Loucy (cell line): ENCODE results near the gene IL1R1.

Source experiments
- H2AFZ ChIP-seq: fragments of 200-600 bp; sonication (generic); 2 replicates; pipeline ENCODE4 v1.6.0; 2016; ENCODE audit warnings: antibody characterized with exemption, mild to moderate bottlenecking, low read length, moderate library complexity
- H3F3A ChIP-seq: fragments of 200-600 bp; 2 replicates; pipeline ENCODE4 v1.6.0; 2016; ENCODE audit warnings: antibody characterized with exemption, low read depth, mild to moderate bottlenecking
- H3K27me3 ChIP-seq: fragments of 200-600 bp; sonication (generic); 2 replicates; pipeline ENCODE4 v1.6.1; 2014; ENCODE audit warnings: low read length, mild to moderate bottlenecking; ENCODE audit not compliant: insufficient read depth, poor library complexity, severe bottlenecking
- H3K36me3 ChIP-seq: fragments of 200-600 bp; sonication (generic); 2 replicates; pipeline ENCODE4 v1.6.1; 2016; ENCODE audit warnings: low read length; ENCODE audit not compliant: insufficient read depth
- H3K4me1 ChIP-seq: fragments of 200-600 bp; sonication (generic); 2 replicates; pipeline ENCODE4 v1.5.1; 2014; ENCODE audit warnings: low read length, mild to moderate bottlenecking; ENCODE audit not compliant: insufficient read depth, poor library complexity, severe bottlenecking
- H3K4me2 ChIP-seq: fragments of 200-600 bp; sonication (generic); 2 replicates; pipeline ENCODE4 v1.6.0; 2014; ENCODE audit warnings: antibody characterized with exemption, low read length, low read depth, mild to moderate bottlenecking; ENCODE audit not compliant: poor library complexity, severe bottlenecking
- H3K4me3 ChIP-seq: fragments of 200-600 bp; sonication (generic); 2 replicates; pipeline ENCODE4 v1.5.1; 2014; ENCODE audit warnings: low read length, mild to moderate bottlenecking, mixed read lengths; ENCODE audit not compliant: poor library complexity, severe bottlenecking
- H3K79me2 ChIP-seq: fragments of 200-600 bp; sonication (generic); 2 replicates; pipeline ENCODE4 v1.6.1; 2014; ENCODE audit warnings: low read length; ENCODE audit not compliant: insufficient read depth
- H3K9ac ChIP-seq: fragments of 200-600 bp; sonication (generic); 2 replicates; pipeline ENCODE4 v1.6.0; 2014; ENCODE audit warnings: mild to moderate bottlenecking, low read depth, low read length, moderate library complexity; ENCODE audit not compliant: poor library complexity, severe bottlenecking
- H3K9me2 ChIP-seq: fragments of 200-600 bp; sonication (generic); replicated peaks from 2 replicates; pipeline ENCODE4 v1.6.1; 2016; ENCODE audit warnings: low read depth, low read length, mixed read lengths
- H3K9me3 ChIP-seq: fragments of 200-600 bp; sonication (generic); 2 replicates; pipeline ENCODE4 v1.6.1; 2014; ENCODE audit warnings: mild to moderate bottlenecking, antibody characterized with exemption, low read length, low read depth; ENCODE audit not compliant: insufficient read depth
- H4K20me1 ChIP-seq: fragments of 200-600 bp; sonication (generic); 2 replicates; pipeline ENCODE4 v1.6.0; 2014; ENCODE audit warnings: antibody characterized with exemption, low read length, mild to moderate bottlenecking; ENCODE audit not compliant: insufficient read depth, poor library complexity, severe bottlenecking
- EZH2phosphoT487 ChIP-seq: fragments of 200-600 bp; IDR thresholded peaks from 2 replicates; pipeline ENCODE4 v1.6.1; 2018; ENCODE audit warnings: antibody characterized with exemption, mild to moderate bottlenecking, moderate library complexity, borderline replicate concordance
- TF ChIP-seq, protein P1 (sequence below): fragments of 200-600 bp; sonication (generic); conservative IDR thresholded peaks from 2 replicates; pipeline ENCODE4 v1.5.1; 2014; ENCODE audit warnings: mild to moderate bottlenecking, antibody characterized with exemption, low read length

Gene IL1R1

DNA sequence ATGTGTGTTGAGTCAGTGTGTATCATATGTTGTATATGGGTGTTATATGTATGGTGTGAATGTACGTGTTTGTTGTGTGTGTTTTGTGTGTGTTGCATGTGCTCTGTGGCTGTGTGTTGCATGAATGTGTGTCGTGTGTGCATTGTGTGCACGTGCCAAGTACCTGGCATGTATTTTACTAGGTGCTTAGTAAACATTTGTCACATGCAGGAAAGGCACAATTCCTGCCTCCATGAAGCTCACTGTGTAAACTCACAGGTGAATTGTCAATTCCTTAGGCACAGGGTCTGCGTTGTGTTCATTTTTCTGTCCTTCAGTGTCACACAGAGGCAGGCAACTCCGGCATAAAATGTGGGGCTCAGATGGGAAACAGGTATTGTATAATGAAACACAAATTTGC lies 22.3 kb upstream of the IL1R1 start:
- Histone ChIP-seq H3K36me3 (no peaks in the 10 kb centered on the region), H2AFZ (no peak overlapping the region), H3K9me2 (no peaks in the 10 kb centered on the region)

DNA sequence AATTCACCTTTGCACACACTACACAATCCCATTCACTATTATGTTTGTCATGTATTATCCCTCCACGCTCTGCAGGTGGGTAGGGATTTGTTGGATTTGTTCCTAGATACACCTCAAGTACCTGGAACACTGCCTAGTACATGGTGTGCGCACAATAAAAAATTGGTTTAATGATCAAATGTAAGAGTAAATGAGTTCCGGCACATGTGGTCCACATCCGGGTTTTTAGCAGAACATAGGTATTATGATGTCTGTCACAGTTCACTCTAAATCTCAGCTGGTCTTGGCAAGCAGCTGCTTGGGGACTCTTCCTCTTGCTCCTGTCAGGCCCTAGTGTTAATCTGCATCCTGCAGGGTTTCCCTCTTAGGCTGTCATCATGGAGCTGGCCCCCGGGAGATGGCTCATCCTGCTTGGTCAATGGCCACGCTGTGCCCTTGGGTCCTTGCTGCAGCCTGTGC lies 21.8 kb upstream of the IL1R1 start:
- H3K27me3 ChIP-seq: no peaks in the 10 kb centered on the region
- no peaks in the 10 kb centered on the region for H3K79me2 ChIP-seq
- H3K36me3 ChIP-seq: no peaks in the 10 kb centered on the region
- TF ChIP-seq, protein P1, sequence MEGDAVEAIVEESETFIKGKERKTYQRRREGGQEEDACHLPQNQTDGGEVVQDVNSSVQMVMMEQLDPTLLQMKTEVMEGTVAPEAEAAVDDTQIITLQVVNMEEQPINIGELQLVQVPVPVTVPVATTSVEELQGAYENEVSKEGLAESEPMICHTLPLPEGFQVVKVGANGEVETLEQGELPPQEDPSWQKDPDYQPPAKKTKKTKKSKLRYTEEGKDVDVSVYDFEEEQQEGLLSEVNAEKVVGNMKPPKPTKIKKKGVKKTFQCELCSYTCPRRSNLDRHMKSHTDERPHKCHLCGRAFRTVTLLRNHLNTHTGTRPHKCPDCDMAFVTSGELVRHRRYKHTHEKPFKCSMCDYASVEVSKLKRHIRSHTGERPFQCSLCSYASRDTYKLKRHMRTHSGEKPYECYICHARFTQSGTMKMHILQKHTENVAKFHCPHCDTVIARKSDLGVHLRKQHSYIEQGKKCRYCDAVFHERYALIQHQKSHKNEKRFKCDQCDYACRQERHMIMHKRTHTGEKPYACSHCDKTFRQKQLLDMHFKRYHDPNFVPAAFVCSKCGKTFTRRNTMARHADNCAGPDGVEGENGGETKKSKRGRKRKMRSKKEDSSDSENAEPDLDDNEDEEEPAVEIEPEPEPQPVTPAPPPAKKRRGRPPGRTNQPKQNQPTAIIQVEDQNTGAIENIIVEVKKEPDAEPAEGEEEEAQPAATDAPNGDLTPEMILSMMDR: no peak
- no peak for TF ChIP-seq EZH2phosphoT487
- no peaks in the 10 kb centered on the region for H4K20me1 ChIP-seq
- H3K9me3 ChIP-seq: no peaks in the 10 kb centered on the region
- no peak overlapping the region for H3K4me2 ChIP-seq
- H3K4me1 ChIP-seq: no peaks in the 10 kb centered on the region
- no peak overlapping the region for H3K9ac ChIP-seq
- H3F3A ChIP-seq: no peaks in the 10 kb centered on the region
- H3K4me3 ChIP-seq: no peak overlapping the region
- no peaks in the 10 kb centered on the region for H3K9me2 ChIP-seq
- H2AFZ ChIP-seq: no peak overlapping the region

More for the DNA sequence above, 22.3 kb upstream of the IL1R1 start:
- no peaks in the 10 kb centered on the region for H3K4me1 ChIP-seq
- TF ChIP-seq EZH2phosphoT487: no peak
- TF ChIP-seq, protein P1: no peak
- no peaks in the 10 kb centered on the region for H3K27me3 ChIP-seq
- H3F3A ChIP-seq: no peaks in the 10 kb centered on the region
- no peak overlapping the region for H3K4me2 ChIP-seq
- H4K20me1 ChIP-seq: no peaks in the 10 kb centered on the region
- H3K9me3 ChIP-seq: no peaks in the 10 kb centered on the region
- H3K79me2 ChIP-seq: no peaks in the 10 kb centered on the region
- H3K9ac ChIP-seq: no peak overlapping the region
- no peak overlapping the region for H3K4me3 ChIP-seq

DNA sequence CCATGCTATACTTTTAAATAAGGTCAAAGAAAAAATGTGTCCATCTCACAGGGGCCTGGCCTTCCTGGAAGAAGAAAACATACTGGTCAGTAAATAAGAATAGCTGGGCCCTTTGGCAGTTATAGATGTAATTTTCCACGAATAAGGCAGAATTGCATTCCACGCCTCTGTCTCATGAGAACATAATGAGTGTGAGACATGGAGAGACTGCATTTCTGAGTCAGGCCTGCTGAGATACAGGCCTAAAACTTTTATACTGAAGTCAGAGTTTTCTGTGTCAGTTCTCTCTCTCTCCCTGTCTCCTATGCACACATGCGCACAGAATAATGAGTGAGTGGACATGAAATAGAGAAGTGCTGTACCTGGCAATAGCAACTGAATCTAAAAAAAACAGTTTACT lies 20.4 kb upstream of the IL1R1 start:
- Histone ChIP-seq H3K4me3 (no peak overlapping the region), H3K4me2 (no peak overlapping the region), H3F3A (no peaks in the 10 kb centered on the region), H3K79me2 (no peaks in the 10 kb centered on the region), H3K27me3 (no peaks in the 10 kb centered on the region), H3K9me2 (no peaks in the 10 kb centered on the region), H4K20me1 (no peaks in the 10 kb centered on the region), H3K4me1 (no peaks in the 10 kb centered on the region), H3K9ac (no peak overlapping the region), H3K36me3 (no peaks in the 10 kb centered on the region), H2AFZ (no peak overlapping the region), H3K9me3 (no peaks in the 10 kb centered on the region)
- no peak for TF ChIP-seq EZH2phosphoT487
- TF ChIP-seq, protein P1: no peak
